CD4-positive, CD25-positive, alpha-beta regulatory T cell (primary cell): ENCODE data around the gene MYOM1. TPM values are rescaled to one million over a fixed set of nuclear protein-coding genes. Genes with fewer than 3 reads are reported as not detected.
A peak's percentile ranks its signal among the peaks of the same experiment; 100 is the strongest.

Source experiments
- ATAC-seq, 2 donors: fragments of 150-1000 bp; cut with Tn5 transposase; one replicate each; pipeline ENCODE4 v1.10.0; 2021; ENCODE audit warnings: low read depth in 2 of 2, moderate number of reproducible peaks in 2 of 2, moderate library complexity in 1 of 2
- DNase-seq, 3 donors: peaks; one replicate each; pipeline versions ENCODE4 v3.0.0 to v3.0.0-alpha.2; 2012 to 2022; ENCODE audit warnings: mixed read lengths in 1 of 3
- H3K27ac ChIP-seq: one replicate; pipeline ENCODE4 v1.7.0; 2013; ENCODE audit warnings: mild to moderate bottlenecking, low read length; ENCODE audit not compliant: insufficient read depth, poor library complexity, severe bottlenecking
- H3K27me3 ChIP-seq: one replicate; pipeline ENCODE4 v1.7.0; 2013; ENCODE audit warnings: low read length; ENCODE audit not compliant: control insufficient read depth, insufficient read depth
- H3K36me3 ChIP-seq: one replicate; pipeline ENCODE4 v1.7.0; 2013; ENCODE audit warnings: mild to moderate bottlenecking, low read length, moderate library complexity; ENCODE audit not compliant: control insufficient read depth, insufficient read depth
- H3K4me1 ChIP-seq: 2 replicates; pipeline ENCODE4 v1.7.0; 2013; ENCODE audit warnings: mild to moderate bottlenecking, low read length; ENCODE audit not compliant: insufficient read depth, control insufficient read depth, poor library complexity, severe bottlenecking
- H3K4me3 ChIP-seq: one replicate; pipeline ENCODE4 v1.7.0; 2013; ENCODE audit warnings: low read depth, mild to moderate bottlenecking, low read length, moderate library complexity
- H3K9me3 ChIP-seq, 2 experiments: 1 replicate in 1 of 2; 2 replicates in 1 of 2; pipeline ENCODE4 v1.7.0; 2013; ENCODE audit warnings: low read length in 2 of 2, mild to moderate bottlenecking in 1 of 2, moderate library complexity in 1 of 2; ENCODE audit not compliant: control insufficient read depth in 2 of 2
- H3K27ac Mint-ChIP-seq, 3 donors: one replicate each; pipeline ENCODE4 v1.8.0; 2020 to 2022; ENCODE audit warnings: mild to moderate bottlenecking in 3 of 3, mixed read lengths in 3 of 3, moderate library complexity in 2 of 3
- H3K27me3 Mint-ChIP-seq: one replicate; pipeline ENCODE4 v1.8.0; 2022; ENCODE audit warnings: mild to moderate bottlenecking, mixed read lengths
- H3K36me3 Mint-ChIP-seq: one replicate; pipeline ENCODE4 v1.8.0; 2020; ENCODE audit warnings: mixed read lengths
- H3K4me1 Mint-ChIP-seq, 4 donors: one replicate each; pipeline ENCODE4 v1.8.0; 2020 to 2022; ENCODE audit warnings: mixed read lengths in 4 of 4, mild to moderate bottlenecking in 1 of 4
- H3K4me3 Mint-ChIP-seq, 4 donors: one replicate each; pipeline ENCODE4 v1.8.0; 2020 to 2022; ENCODE audit warnings: mild to moderate bottlenecking in 4 of 4, mixed read lengths in 4 of 4, moderate library complexity in 3 of 4
- H3K9me3 Mint-ChIP-seq, 7 donors: one replicate each; pipeline ENCODE4 v1.8.0; 2020 to 2022; ENCODE audit warnings: mixed read lengths in 7 of 7, mild to moderate bottlenecking in 3 of 7, moderate library complexity in 2 of 7
- polyA plus RNA-seq, 4 donors: library from polyadenylated mRNA; unstranded; fragments of 300-500 nt; fragmentation: Illumina TruSeq; gene quantifications; one replicate each; pipeline ENCODE4 v1.2.3, GENCODE V29; 2021
- total RNA-seq: library from RNA; stranded (reverse); gene quantifications from one replicate; pipeline ENCODE4 v1.2.3, GENCODE V29; 2022

Gene MYOM1
- total and polyA plus RNA-seq, 5 donors from 2014 or later = 0.03 to 1.4 (median 0.49) TPM

- H3K36me3 Mint-ChIP-seq = peaks cover 29% of the 10 kb centered on the region
- peaks cover 0 to 5% (median 0%) of the 10 kb centered on the region in 4 donors for H3K4me1 Mint-ChIP-seq
- Histone ChIP-seq H3K4me1 (no peaks in the 10 kb centered on the region), H3K27me3 (peaks cover 2% of the 10 kb centered on the region), H3K9me3 (no peaks in the 10 kb centered on the region), H3K36me3 (no peaks in the 10 kb centered on the region), H3K27ac (no peak overlapping the region), H3K4me3 (no peak overlapping the region)
- H3K27ac Mint-ChIP-seq = no peak overlapping the region
- ATAC-seq (no peak), DNase-seq (no peak)
- peaks cover 22% of the 10 kb centered on the region for H3K27me3 Mint-ChIP-seq
- H3K9me3 Mint-ChIP-seq = no peaks in the 10 kb centered on the region
- H3K4me3 Mint-ChIP-seq = no peak overlapping the region
These were observed 29.9 kb downstream of the MYOM1 start for GRCh38 chr18:3189884-3190283.

- no peak overlapping the region for H3K27ac Mint-ChIP-seq
- no peaks in the 10 kb centered on the region for H3K4me1 Mint-ChIP-seq
- Histone ChIP-seq H3K9me3 (no peaks in the 10 kb centered on the region), H3K27ac (no peak overlapping the region), H3K4me1 (no peaks in the 10 kb centered on the region), H3K4me3 (no peak overlapping the region), H3K27me3 (no peaks in the 10 kb centered on the region), H3K36me3 (no peaks in the 10 kb centered on the region)
- H3K36me3 Mint-ChIP-seq = peaks cover 28% of the 10 kb centered on the region
- ATAC-seq (no peak), DNase-seq (no peak)
- H3K27me3 Mint-ChIP-seq = peaks cover 25% of the 10 kb centered on the region
- H3K9me3 Mint-ChIP-seq = no peaks in the 10 kb centered on the region
- no peak overlapping the region for H3K4me3 Mint-ChIP-seq
These were observed 32.8 kb downstream of the MYOM1 start for GRCh38 chr18:3186678-3187658.

- no peaks in the 10 kb centered on the region for H3K27me3 ChIP-seq
- no peak for ATAC-seq
- Mint-ChIP-seq H3K4me1 (peaks cover 0 to 3% (median 0%) of the 10 kb centered on the region in 4 donors), H3K27me3 (peaks cover 29% of the 10 kb centered on the region), H3K9me3 (no peaks in the 10 kb centered on the region), H3K36me3 (peaks cover 18% of the 10 kb centered on the region), H3K4me3 (no peak overlapping the region), H3K27ac (no peak overlapping the region)
- no peak overlapping the region for H3K27ac ChIP-seq
- H3K36me3 ChIP-seq = no peaks in the 10 kb centered on the region
- H3K4me3 ChIP-seq = no peak overlapping the region
- no peak for DNase-seq
- no peaks in the 10 kb centered on the region for H3K4me1 ChIP-seq
- no peaks in the 10 kb centered on the region for H3K9me3 ChIP-seq
These were observed 35.3 kb downstream of the MYOM1 start for GRCh38 chr18:3184275-3184963.

GRCh38 chr18:3183103-3183717 lies 36.6 kb downstream of the MYOM1 start:
- Histone ChIP-seq H3K27ac (no peak overlapping the region), H3K27me3 (no peaks in the 10 kb centered on the region), H3K4me1 (no peaks in the 10 kb centered on the region), H3K4me3 (no peak overlapping the region), H3K36me3 (no peaks in the 10 kb centered on the region), H3K9me3 (no peaks in the 10 kb centered on the region)
- H3K36me3 Mint-ChIP-seq = peaks cover 12% of the 10 kb centered on the region
- H3K9me3 Mint-ChIP-seq = peaks cover 0 to 1% (median 0%) of the 10 kb centered on the region in 7 donors
- H3K4me3 Mint-ChIP-seq = no peak overlapping the region
- DNase-seq = no peak
- peaks cover 35% of the 10 kb centered on the region for H3K27me3 Mint-ChIP-seq
- no peak for ATAC-seq
- peak overlapping the region in 1 of 3 donors; percentile 26 for H3K27ac Mint-ChIP-seq
- H3K4me1 Mint-ChIP-seq = peaks cover 0 to 3% (median 0%) of the 10 kb centered on the region in 4 donors

- Mint-ChIP-seq H3K4me3 (no peak overlapping the region), H3K27ac (no peak overlapping the region), H3K4me1 (peaks cover 0 to 3% (median 0%) of the 10 kb centered on the region in 4 donors), H3K27me3 (peaks cover 30% of the 10 kb centered on the region), H3K9me3 (peaks cover 0 to 1% (median 0%) of the 10 kb centered on the region in 7 donors), H3K36me3 (no peaks in the 10 kb centered on the region)
- no peak overlapping the region for H3K4me3 ChIP-seq
- H3K27me3 ChIP-seq = no peaks in the 10 kb centered on the region
- H3K27ac ChIP-seq = no peak overlapping the region
- no peaks in the 10 kb centered on the region for H3K4me1 ChIP-seq
- no peak for DNase-seq
- ATAC-seq = no peak
- no peaks in the 10 kb centered on the region for H3K36me3 ChIP-seq
- H3K9me3 ChIP-seq = no peaks in the 10 kb centered on the region
These were observed 39.4 kb downstream of the MYOM1 start for GRCh38 chr18:3180325-3180724.

DNA sequence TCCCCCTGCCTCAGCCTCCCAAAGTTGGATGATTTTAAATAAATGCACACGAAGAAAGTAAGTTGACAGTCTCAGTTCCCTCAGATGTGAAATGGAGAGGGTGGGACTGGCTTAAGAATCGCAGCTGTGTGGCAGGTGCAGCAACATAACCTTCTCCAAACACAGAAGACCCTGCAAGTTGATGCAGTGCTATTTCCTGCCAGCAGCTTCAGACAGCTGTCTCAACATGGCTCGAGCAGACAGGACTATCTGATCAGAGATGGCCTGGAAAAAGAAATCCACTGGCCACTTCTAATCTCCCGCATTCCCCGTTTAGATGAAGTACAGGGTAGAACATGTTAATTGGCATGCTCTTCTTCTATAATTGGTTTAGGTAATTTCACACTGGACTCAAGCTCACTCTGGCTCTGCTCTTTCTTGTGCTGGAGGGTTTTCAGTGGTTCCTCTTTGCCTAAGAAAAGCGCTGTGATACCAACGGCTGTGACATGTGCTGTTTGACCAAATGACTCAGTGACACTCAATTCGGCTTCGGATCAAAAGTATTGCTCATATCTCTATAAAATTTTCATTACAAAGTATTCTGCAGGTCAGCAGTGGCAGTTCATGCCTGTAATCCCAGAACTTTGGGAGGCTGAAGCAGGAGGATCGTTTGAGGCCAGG lies 40.2 kb downstream of the MYOM1 start:
- H3K4me1 ChIP-seq = no peaks in the 10 kb centered on the region
- no peak for DNase-seq
- Mint-ChIP-seq H3K4me1 (peaks cover 0 to 3% (median 0%) of the 10 kb centered on the region in 4 donors), H3K27me3 (peaks cover 25% of the 10 kb centered on the region), H3K36me3 (no peaks in the 10 kb centered on the region), H3K4me3 (no peak overlapping the region), H3K27ac (no peak overlapping the region), H3K9me3 (peaks cover 0 to 1% (median 0%) of the 10 kb centered on the region in 7 donors)
- H3K4me3 ChIP-seq = no peak overlapping the region
- no peaks in the 10 kb centered on the region for H3K9me3 ChIP-seq
- ATAC-seq = peak; percentile 24 to 35
- H3K36me3 ChIP-seq = no peaks in the 10 kb centered on the region
- no peak overlapping the region for H3K27ac ChIP-seq
- H3K27me3 ChIP-seq = no peaks in the 10 kb centered on the region
